GM12878 (cell line): ENCODE measurements around the gene CLDN24. TPM values are rescaled to one million over a fixed set of nuclear protein-coding genes. Genes with fewer than 3 reads are reported as not detected.

ENCODE experiments used
- ATAC-seq: fragments of 200-7000 bp; cut with Tn5 transposase; 3 replicates; pipeline ENCODE4 v1.9.1; 2020; ENCODE audit warnings: mild to moderate bottlenecking, moderate library complexity
- BruUV-seq: library from RNA; stranded (reverse); fragments of 400-500 nt; replicated peaks from 2 replicates; lab custom pipeline; 2021; lab: Mats Ljungman, UMichigan
- CTCF ChIA-PET: fragments of 300-600 bp; sonication (Branson Sonifier 250); formaldehyde crosslinking; extraction: SDS; loops from one replicate; lab custom pipeline; 2021; ENCODE audit warnings: inconsistent platforms; lab: Yijun Ruan, JAX
- POLR2A ChIA-PET: fragments of 350-600 bp; formaldehyde crosslinking; extraction: SDS; loops from one replicate; lab custom pipeline; 2021; ENCODE audit warnings: inconsistent platforms; lab: Charles Lee
- RAD21 ChIA-PET: fragments of 300-600 bp; sonication (Branson Sonifier 250); formaldehyde crosslinking; loops from one replicate; lab custom pipeline; 2023; ENCODE audit warnings: antibody characterized with exemption; ENCODE audit not compliant: unreplicated experiment; lab: Charles Lee
- SMC1A ChIA-PET: fragments of 300-600 bp; sonication (Branson Sonifier 250); formaldehyde crosslinking; loops from one replicate; lab custom pipeline; 2023; ENCODE audit not compliant: unreplicated experiment, uncharacterized antibody; lab: Charles Lee
- DNase-seq: peaks from one replicate; pipeline ENCODE4 v3.0.0-alpha.2; 2011; ENCODE audit warnings: low read depth, low spot score
- FAIRE-seq: peaks from 3 replicates; lab custom pipeline; 2011; peaks lifted over from hg19 to GRCh38; lab: Jason Lieb, UNC
- H2AFZ ChIP-seq: 2 replicates; pipeline ENCODE4 v1.6.0; 2011; ENCODE audit warnings: low read depth, low read length, control low read depth; ENCODE audit not compliant: control insufficient read depth
- H3K27ac ChIP-seq: 2 replicates; pipeline ENCODE4 v1.5.1; 2011; ENCODE audit warnings: control low read depth; ENCODE audit not compliant: control insufficient read depth, insufficient read depth
- H3K27me3 ChIP-seq, 2 experiments: replicated peaks in 1 of 2; 2 replicates each; pipeline versions ENCODE4 v1.6.0 to v1.6.1; 2011; ENCODE audit warnings: low read length in 1 of 2; ENCODE audit not compliant: control insufficient read depth in 2 of 2, insufficient read depth in 2 of 2
- H3K36me3 ChIP-seq, 2 experiments: 2 replicates each; pipeline ENCODE4 v1.5.1; 2011; ENCODE audit warnings: low read length in 1 of 2; ENCODE audit not compliant: control insufficient read depth in 2 of 2, insufficient read depth in 2 of 2
- H3K4me1 ChIP-seq: 2 replicates; pipeline ENCODE4 v1.6.1; 2011; ENCODE audit warnings: mild to moderate bottlenecking, low read length, moderate library complexity, mixed read lengths; ENCODE audit not compliant: control insufficient read depth, insufficient read depth
- H3K4me2 ChIP-seq: 2 replicates; pipeline ENCODE4 v1.6.0; 2011; ENCODE audit warnings: control low read depth; ENCODE audit not compliant: control insufficient read depth, insufficient read depth
- H3K4me3 ChIP-seq: fragments of 200-600 bp; sonication (generic); 2 replicates; pipeline ENCODE4 v1.5.1; 2016
- H3K79me2 ChIP-seq: 2 replicates; pipeline ENCODE4 v1.6.0; 2011; ENCODE audit warnings: low read length; ENCODE audit not compliant: control insufficient read depth, insufficient read depth
- H3K9ac ChIP-seq: 2 replicates; pipeline ENCODE4 v1.8.0; 2011; ENCODE audit warnings: low read length, control low read depth, mixed read lengths; ENCODE audit not compliant: control insufficient read depth, insufficient read depth
- H3K9me3 ChIP-seq: replicated peaks from 3 replicates; pipeline ENCODE4 v1.5.1; 2011; ENCODE audit warnings: mild to moderate bottlenecking, low read length; ENCODE audit not compliant: control insufficient read depth, insufficient read depth
- H4K20me1 ChIP-seq: 2 replicates; pipeline ENCODE4 v1.6.0; 2011; ENCODE audit not compliant: control insufficient read depth, insufficient read depth
- CEBPZ ChIP-seq: fragments of 150-350 bp; IDR thresholded peaks from 2 replicates; pipeline ENCODE4 v1.6.1; 2016; ENCODE audit warnings: low read depth, low read length
- E4F1 ChIP-seq: fragments of 450-650 bp; IDR thresholded peaks from 2 replicates; pipeline ENCODE4 v1.6.1; 2018; ENCODE audit warnings: borderline replicate concordance, mild to moderate bottlenecking; ENCODE audit not compliant: partially characterized antibody
- EED ChIP-seq: sonication (generic); IDR thresholded peaks from 2 replicates; pipeline ENCODE4 v1.6.1; 2016; ENCODE audit warnings: antibody characterized with exemption, low read depth
- FOXM1 ChIP-seq: IDR thresholded peaks from 2 replicates; pipeline ENCODE4 v1.6.1; 2012; ENCODE audit warnings: low read depth, mild to moderate bottlenecking, inconsistent platforms, low read length, moderate library complexity
- HDAC2 ChIP-seq: fragments of 200-600 bp; sonication (generic); IDR thresholded peaks from 2 replicates; pipeline ENCODE4 v1.6.1; 2017
- IKZF1 ChIP-seq: fragments of 450-650 bp; conservative IDR thresholded peaks from 2 replicates; pipeline ENCODE4 v1.6.1; 2017; ENCODE audit warnings: antibody characterized with exemption, mild to moderate bottlenecking
- NFXL1 ChIP-seq: fragments of 450-650 bp; IDR thresholded peaks from 2 replicates; pipeline ENCODE4 v1.6.1; 2017; ENCODE audit warnings: antibody characterized with exemption, mild to moderate bottlenecking, borderline replicate concordance
- NFYA ChIP-seq: IDR thresholded peaks from 2 replicates; pipeline ENCODE4 v1.6.1; 2011; ENCODE audit warnings: low read depth, mild to moderate bottlenecking, low read length, improper control_type of control experiment, borderline replicate concordance
- SIX5 ChIP-seq: IDR thresholded peaks from 2 replicates; pipeline ENCODE4 v1.6.1; 2011; ENCODE audit warnings: mild to moderate bottlenecking, low read depth, low read length, moderate library complexity; ENCODE audit not compliant: severe bottlenecking
- SRF ChIP-seq, 2 experiments: IDR thresholded peaks; 2 replicates each; pipeline ENCODE4 v1.6.1; 2011; ENCODE audit warnings: low read depth in 2 of 2, low read length in 2 of 2, mild to moderate bottlenecking in 1 of 2, moderate library complexity in 1 of 2
- USF1 ChIP-seq: IDR thresholded peaks from 2 replicates; pipeline ENCODE4 v1.6.1; 2011; ENCODE audit warnings: borderline replicate concordance, low read depth, mild to moderate bottlenecking, moderate library complexity, mixed read lengths, low read length; ENCODE audit not compliant: insufficient read depth; ENCODE audit errors: extremely low read length
- USF2 ChIP-seq: IDR thresholded peaks from 2 replicates; pipeline ENCODE4 v1.6.1; 2011; ENCODE audit warnings: low read depth, low read length, improper control_type of control experiment, borderline replicate concordance
- ZNF207 ChIP-seq: fragments of 450-650 bp; IDR thresholded peaks from 2 replicates; pipeline ENCODE4 v1.6.1; 2014; ENCODE audit warnings: antibody characterized with exemption, mild to moderate bottlenecking, borderline replicate concordance
- ZNF384 ChIP-seq: IDR thresholded peaks from 2 replicates; pipeline ENCODE4 v1.6.1; 2012; ENCODE audit warnings: low read depth, mild to moderate bottlenecking, low read length, improper control_type of control experiment, borderline replicate concordance
- WGBS: methylation state at CpG from one replicate; pipeline ENCODE4 v1.1.6; 2016; ENCODE audit warnings: low lambda C conversion rate; ENCODE audit not compliant: insufficient replicate concordance, insufficient coverage; ENCODE audit errors: missing lambda C conversion rate; 5-methylcytosine and 5-hydroxymethylcytosine counted together
- in situ Hi-C: fragments of 300-500 bp; cut with MboI; formaldehyde crosslinking; loops from 9 replicates; pipeline ENCODE4 v1.14.3; 2018; ENCODE audit warnings: mixed read lengths
- intact Hi-C: fragments of 100-400 bp; cut with micrococcal nuclease; formaldehyde crosslinking; loops from one replicate; pipeline ENCODE4 v1.14.2; 2022; ENCODE audit not compliant: unreplicated experiment
- polyA plus RNA-seq, 11 experiments: library from polyadenylated mRNA; depleted of rRNA in 4 of 11; unstranded in 6 of 11; stranded (reverse) in 5 of 11; fragments of >200 nt; fragmentation: Nextera tagmentation in 4 of 11; fragmentation: Illumina TruSeq in 1 of 11; extraction: Ambion mirVana in 4 of 11; extraction: Trizol in 1 of 11; gene quantifications; 1 replicate in 1 of 11; 2 replicates in 10 of 11; pipeline versions ENCODE4 v1.2.1 to v1.2.3, GENCODE V29; 2011 to 2016; ENCODE audit warnings: inconsistent platforms in 2 of 11, missing spikeins in 2 of 11, low read depth in 1 of 11
- total RNA-seq, 4 experiments: library from RNA; depleted of rRNA in 3 of 4; stranded (reverse); fragments of >200 nt in 3 of 4; fragmentation: Illumina TruSeq in 1 of 4; extraction: Trizol in 1 of 4; gene quantifications; 2 replicates each; pipeline versions ENCODE4 v1.2.1 to v1.2.3, GENCODE V29; 2013 to 2021

CLDN24 gene
- total and polyA plus RNA-seq, 10 of the 15 experiments (the other 5 are each of a cell fraction or from before 2014, with no cell fraction given), result not detected

- TF ChIP-seq EED, result no peak
- TF ChIP-seq CEBPZ, result no peak
- TF ChIP-seq IKZF1, result no peak
- no peak for TF ChIP-seq USF2
Observed at GRCh38 chr4:183350317-183351071, 28.3 kb upstream of the CLDN24 start (continued).

- WGBS, result 68% methylated on average over 9 of the region's 9 CpGs
- H3K79me2 ChIP-seq, result no peaks in the 10 kb centered on the region
- TF ChIP-seq SRF (IDR thresholded peaks at IDR 0.05; ENCODE audit: low read depth in 2 of 2, low read length in 2 of 2) (no peak), FOXM1 (no peak), NFXL1 (no peak), ZNF207 (no peak), HDAC2 (no peak), E4F1 (no peak), USF1 (no peak), ZNF384 (no peak), NFYA (no peak), SIX5 (no peak)
- POLR2A ChIA-PET, result no interaction called here
- no TSS peak for BruUV-seq
- H3K4me2 ChIP-seq, result no peak overlapping the region
- intact Hi-C loops, result no loop called here
- CTCF ChIA-PET, result no interaction called here
- no peaks in the 10 kb centered on the region for H4K20me1 ChIP-seq
- H3K4me1 ChIP-seq, result no peaks in the 10 kb centered on the region
- H3K27me3 ChIP-seq, result no peaks in the 10 kb centered on the region; a peak in 1 of 4 replicates
- DNase-seq, result no peak
- in situ Hi-C loops, result no loop called here
- H3K27ac ChIP-seq, result no peak overlapping the region
- no peak for ATAC-seq
- no peak overlapping the region for H2AFZ ChIP-seq
- no peak overlapping the region for H3K9ac ChIP-seq
- no peak for FAIRE-seq
- H3K9me3 ChIP-seq, result no peaks in the 10 kb centered on the region
- no peak overlapping the region for H3K4me3 ChIP-seq
- SMC1A ChIA-PET, result no interaction called here
- H3K36me3 ChIP-seq, result no peaks in the 10 kb centered on the region
- RAD21 ChIA-PET, result no interaction called here
Observed at GRCh38 chr4:183349673-183350072, 27.4 kb upstream of the CLDN24 start.
